Measurements from ENCODE around the gene NCCRP1. TPM values are rescaled to one million over a fixed set of nuclear protein-coding genes. Genes with fewer than 3 reads are reported as not detected.

The NCCRP1 gene
- total RNA-seq, 2 experiments from 2014 or later = not detected

DNA sequence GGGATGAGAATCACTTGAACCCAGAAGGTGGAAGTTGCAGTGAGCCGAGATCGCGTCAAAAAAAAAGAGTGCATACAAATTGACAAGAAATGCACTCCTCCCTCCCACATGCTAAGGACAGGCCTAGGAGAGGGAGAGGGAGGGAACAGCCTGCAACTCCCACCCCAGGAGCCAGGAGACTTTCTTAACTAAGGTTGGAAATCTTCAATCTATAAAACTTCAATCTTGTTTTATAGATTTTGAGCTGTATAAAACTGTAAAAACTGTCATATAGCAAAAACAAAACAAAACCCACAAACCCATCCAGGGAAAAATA, 8.6 kb downstream of the NCCRP1 start:
- Mint-ChIP-seq H3K27ac (no peak overlapping the region), H3K36me3 (ENCODE audit: low read depth) (no peaks in the 10 kb centered on the region), H3K27me3 (peaks cover 43% of the 10 kb centered on the region), H3K4me1 (ENCODE audit: low read depth) (no peaks in the 10 kb centered on the region), H3K4me3 (no peak overlapping the region), H3K9me3 (no peaks in the 10 kb centered on the region)
- intact Hi-C loops (cut with DNase I, micrococcal nuclease) = no loop called here
- Histone ChIP-seq H3K4me3 (ENCODE audit: low read length) (no peak overlapping the region), H3K9me3 (ENCODE audit: control insufficient read depth in 1 of 2, insufficient read depth in 1 of 2, low read length in 2 of 2) (peaks cover 0 to 5% of the 10 kb centered on the region in 2 experiments), H3K4me1 (ENCODE audit: insufficient read depth, low read length) (no peaks in the 10 kb centered on the region), H3K27me3 (ENCODE audit: control insufficient read depth in 1 of 2, insufficient read depth in 2 of 2, low read length in 2 of 2) (peaks cover 19 to 38% of the 10 kb centered on the region in 2 experiments), H3K27ac (ENCODE audit: low read depth in 1 of 2, low read length in 2 of 2) (no peak overlapping the region), H3K36me3 (ENCODE audit: insufficient read depth, low read length) (no peaks in the 10 kb centered on the region)
- CTCF ChIA-PET = no interaction called here
- TF ChIP-seq, protein P1, sequence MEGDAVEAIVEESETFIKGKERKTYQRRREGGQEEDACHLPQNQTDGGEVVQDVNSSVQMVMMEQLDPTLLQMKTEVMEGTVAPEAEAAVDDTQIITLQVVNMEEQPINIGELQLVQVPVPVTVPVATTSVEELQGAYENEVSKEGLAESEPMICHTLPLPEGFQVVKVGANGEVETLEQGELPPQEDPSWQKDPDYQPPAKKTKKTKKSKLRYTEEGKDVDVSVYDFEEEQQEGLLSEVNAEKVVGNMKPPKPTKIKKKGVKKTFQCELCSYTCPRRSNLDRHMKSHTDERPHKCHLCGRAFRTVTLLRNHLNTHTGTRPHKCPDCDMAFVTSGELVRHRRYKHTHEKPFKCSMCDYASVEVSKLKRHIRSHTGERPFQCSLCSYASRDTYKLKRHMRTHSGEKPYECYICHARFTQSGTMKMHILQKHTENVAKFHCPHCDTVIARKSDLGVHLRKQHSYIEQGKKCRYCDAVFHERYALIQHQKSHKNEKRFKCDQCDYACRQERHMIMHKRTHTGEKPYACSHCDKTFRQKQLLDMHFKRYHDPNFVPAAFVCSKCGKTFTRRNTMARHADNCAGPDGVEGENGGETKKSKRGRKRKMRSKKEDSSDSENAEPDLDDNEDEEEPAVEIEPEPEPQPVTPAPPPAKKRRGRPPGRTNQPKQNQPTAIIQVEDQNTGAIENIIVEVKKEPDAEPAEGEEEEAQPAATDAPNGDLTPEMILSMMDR (IDR thresholded peaks at IDR 0.05) = no peak
- POLR2A ChIA-PET = no interaction called here
- DNase-seq = no peak
- no peak for ATAC-seq (ENCODE audit: poor library complexity)

- Histone ChIP-seq H3K27me3 (ENCODE audit: control insufficient read depth in 1 of 2, insufficient read depth in 2 of 2, low read length in 2 of 2) (peaks cover 19 to 31% of the 10 kb centered on the region in 2 experiments), H3K4me3 (ENCODE audit: low read length) (no peak overlapping the region), H3K4me1 (ENCODE audit: insufficient read depth, low read length) (no peaks in the 10 kb centered on the region), H3K9me3 (ENCODE audit: control insufficient read depth in 1 of 2, insufficient read depth in 1 of 2, low read length in 2 of 2) (peaks cover 0 to 5% of the 10 kb centered on the region in 2 experiments), H3K36me3 (ENCODE audit: insufficient read depth, low read length) (no peaks in the 10 kb centered on the region), H3K27ac (ENCODE audit: low read depth in 1 of 2, low read length in 2 of 2) (no peak overlapping the region)
- Mint-ChIP-seq H3K27me3 (peaks cover 36% of the 10 kb centered on the region), H3K4me1 (ENCODE audit: low read depth) (no peaks in the 10 kb centered on the region), H3K27ac (no peak overlapping the region), H3K9me3 (no peaks in the 10 kb centered on the region), H3K36me3 (ENCODE audit: low read depth) (no peaks in the 10 kb centered on the region), H3K4me3 (no peak overlapping the region)
- DNase-seq (no peak), ATAC-seq (ENCODE audit: poor library complexity) (no peak)
- intact Hi-C loops (cut with DNase I, micrococcal nuclease) = no loop called here
- ChIA-PET POLR2A (no interaction called here), CTCF (no interaction called here)
- TF ChIP-seq, protein P1 (IDR thresholded peaks at IDR 0.05) = no peak
These were observed 9.4 kb downstream of the NCCRP1 start for GRCh38 chr19:39206122-39206521.

GRCh38 chr19:39207293-39207836, 10.6 kb downstream of the NCCRP1 start:
- ChIA-PET POLR2A (no interaction called here), CTCF (no interaction called here)
- Histone ChIP-seq H3K9me3 (ENCODE audit: control insufficient read depth in 1 of 2, insufficient read depth in 1 of 2, low read length in 2 of 2) (peaks cover 0 to 5% of the 10 kb centered on the region in 2 experiments), H3K27ac (ENCODE audit: low read depth in 1 of 2, low read length in 2 of 2) (no peak overlapping the region), H3K27me3 (ENCODE audit: control insufficient read depth in 1 of 2, insufficient read depth in 2 of 2, low read length in 2 of 2) (peaks cover 13 to 23% of the 10 kb centered on the region in 2 experiments), H3K4me1 (ENCODE audit: insufficient read depth, low read length) (peaks cover 4% of the 10 kb centered on the region), H3K36me3 (ENCODE audit: insufficient read depth, low read length) (no peaks in the 10 kb centered on the region), H3K4me3 (ENCODE audit: low read length) (no peak overlapping the region)
- no peaks in the 10 kb centered on the region for H3K4me1 Mint-ChIP-seq (ENCODE audit: low read depth)
- H3K27me3 Mint-ChIP-seq = peaks cover 23% of the 10 kb centered on the region
- no peaks in the 10 kb centered on the region for H3K36me3 Mint-ChIP-seq (ENCODE audit: low read depth)
- no peaks in the 10 kb centered on the region for H3K9me3 Mint-ChIP-seq
- no peak for ATAC-seq (ENCODE audit: poor library complexity)
- no peak for DNase-seq
- no peak overlapping the region for H3K4me3 Mint-ChIP-seq
- TF ChIP-seq, protein P1 (IDR thresholded peaks at IDR 0.05) = no peak
- no peak overlapping the region for H3K27ac Mint-ChIP-seq
- intact Hi-C loops (cut with DNase I, micrococcal nuclease) = no loop called here

Measured in CD4-positive, alpha-beta T cell (primary cell).